Stimulated activated effector memory CD8-positive, alpha-beta T cell treated with anti-CD3 and anti-CD28 coated beads, Interleukin-12 subunit alpha, Interleukin-12 subunit beta, amount 100 ng/mL, for 72 hours (primary cell): ENCODE results near the gene AXIN1.
"Not testable (repeated sequence)": the region's sequence is repeated elsewhere in the genome, so short reads cannot be mapped to it uniquely, and the experiment has no call there.

Source experiments
- ATAC-seq: fragments of 150-1000 bp; cut with Tn5 transposase; 2 replicates; pipeline ENCODE4 v1.10.0; 2021
- DNase-seq, 2 donors: peaks; one replicate each; pipeline ENCODE4 v3.0.0; 2021 to 2022; ENCODE audit warnings: low spot score in 2 of 2
- H3K27ac Mint-ChIP-seq: one replicate; pipeline ENCODE4 v1.8.0; 2022; ENCODE audit warnings: mild to moderate bottlenecking, mixed read lengths
- H3K36me3 Mint-ChIP-seq: one replicate; pipeline ENCODE4 v1.8.0; 2022; ENCODE audit warnings: mild to moderate bottlenecking, mixed read lengths
- H3K4me1 Mint-ChIP-seq: one replicate; pipeline ENCODE4 v1.8.0; 2022; ENCODE audit warnings: mixed read lengths
- H3K4me3 Mint-ChIP-seq: one replicate; pipeline ENCODE4 v1.8.0; 2022; ENCODE audit warnings: mild to moderate bottlenecking, mixed read lengths
- H3K9me3 Mint-ChIP-seq: one replicate; pipeline ENCODE4 v1.8.0; 2022; ENCODE audit warnings: mixed read lengths

The AXIN1 gene

GRCh38 chr16:353404-354290 is 1.1 kb upstream of the AXIN1 start:
- DNase-seq (no peak), ATAC-seq (no peak)
- H3K36me3 Mint-ChIP-seq: peaks cover 25% of the 10 kb centered on the region
- H3K4me1 Mint-ChIP-seq: peaks cover 41% of the 10 kb centered on the region
- H3K9me3 Mint-ChIP-seq: no peaks in the 10 kb centered on the region
- peak overlapping the region; percentile 94 for H3K27ac Mint-ChIP-seq
- H3K4me3 Mint-ChIP-seq: peak overlapping the region; percentile 61

GRCh38 chr16:351804-352520 is 561 bp downstream of the AXIN1 start:
- no peak for DNase-seq
- Mint-ChIP-seq H3K4me1 (peaks cover 58% of the 10 kb centered on the region), H3K36me3 (peaks cover 29% of the 10 kb centered on the region), H3K9me3 (no peaks in the 10 kb centered on the region), H3K4me3 (peak overlapping the region; percentile 64), H3K27ac (peak overlapping the region; percentile 43)
- ATAC-seq: peak; percentile 29

GRCh38 chr16:350203-350602 is 2.3 kb downstream of the AXIN1 start:
- Mint-ChIP-seq H3K9me3 (no peaks in the 10 kb centered on the region), H3K27ac (no peak overlapping the region), H3K4me3 (no peak overlapping the region), H3K4me1 (peaks cover 73% of the 10 kb centered on the region), H3K36me3 (peaks cover 45% of the 10 kb centered on the region)
- ATAC-seq (no peak), DNase-seq (no peak)

- Mint-ChIP-seq H3K4me1 (peaks cover 69% of the 10 kb centered on the region), H3K36me3 (peaks cover 55% of the 10 kb centered on the region)
- peak; percentile 60 for ATAC-seq
Observed at GRCh38 chr16:349211-349610, 3.3 kb downstream of the AXIN1 start.

GRCh38 chr16:348495-348894 is 4.0 kb downstream of the AXIN1 start:
- not testable (repeated sequence) for DNase-seq, ATAC-seq, H3K9me3 Mint-ChIP-seq, H3K27ac Mint-ChIP-seq
- Mint-ChIP-seq H3K4me3 (peak overlapping the region; percentile 20), H3K4me1 (peaks cover 66% of the 10 kb centered on the region), H3K36me3 (peaks cover 63% of the 10 kb centered on the region)

More at GRCh38 chr16:349211-349610, 3.3 kb downstream of the AXIN1 start:
- Mint-ChIP-seq H3K9me3 (no peaks in the 10 kb centered on the region), H3K27ac (no peak overlapping the region), H3K4me3 (peak overlapping the region; percentile 20)
- no peak for DNase-seq

- no peaks in the 10 kb centered on the region for H3K9me3 Mint-ChIP-seq
- no peak for ATAC-seq
- peaks cover 73% of the 10 kb centered on the region for H3K36me3 Mint-ChIP-seq
- DNase-seq: no peak
- peaks cover 78% of the 10 kb centered on the region for H3K4me1 Mint-ChIP-seq
- no peak overlapping the region for H3K4me3 Mint-ChIP-seq
- H3K27ac Mint-ChIP-seq: no peak overlapping the region
Observed at GRCh38 chr16:347203-347602, 5.3 kb downstream of the AXIN1 start.

DNA sequence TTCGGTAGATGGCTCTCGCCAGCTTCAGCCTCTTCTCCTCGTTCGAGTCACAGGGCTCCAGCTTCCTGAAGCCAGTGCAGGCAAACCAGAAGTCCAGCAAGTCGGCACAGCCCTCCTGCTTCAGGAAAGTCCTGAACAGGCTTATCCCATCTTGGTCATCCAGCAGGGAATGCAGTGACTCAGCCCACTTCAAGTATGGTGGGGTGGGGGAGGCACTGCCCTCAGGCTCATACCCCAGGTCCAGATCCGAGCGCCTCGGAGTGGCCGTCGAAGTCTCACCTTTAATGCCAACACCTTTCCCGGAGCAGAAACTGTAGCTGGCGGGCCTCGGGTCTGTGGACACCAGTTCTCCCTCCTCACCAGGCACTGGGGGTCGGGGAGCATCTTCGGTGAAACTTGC is 5.9 kb downstream of the AXIN1 start:
- H3K27ac Mint-ChIP-seq: no peak overlapping the region
- peaks cover 84% of the 10 kb centered on the region for H3K4me1 Mint-ChIP-seq
- no peak for ATAC-seq
- no peak overlapping the region for H3K4me3 Mint-ChIP-seq
- peaks cover 72% of the 10 kb centered on the region for H3K36me3 Mint-ChIP-seq
- no peaks in the 10 kb centered on the region for H3K9me3 Mint-ChIP-seq
- DNase-seq: no peak

DNA sequence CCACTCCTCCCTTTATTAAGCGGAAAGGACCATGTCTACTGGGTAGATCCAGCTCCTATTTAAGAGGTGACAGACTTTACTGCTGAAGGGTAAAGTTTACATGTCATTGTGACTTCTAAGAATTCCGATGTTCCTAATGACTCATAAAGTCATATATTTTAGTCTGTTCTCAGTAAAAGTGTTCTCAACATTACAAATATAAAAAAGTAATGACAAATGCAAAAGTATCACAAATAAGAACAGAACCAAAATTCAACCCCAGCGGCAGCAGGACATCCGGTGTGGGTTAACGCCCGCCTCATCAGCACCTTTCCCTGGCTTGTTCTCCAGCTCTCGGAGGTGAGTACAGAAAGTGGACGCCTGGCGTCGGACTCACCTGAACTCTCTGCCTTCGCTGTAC is 6.8 kb downstream of the AXIN1 start:
- Mint-ChIP-seq H3K9me3 (no peaks in the 10 kb centered on the region), H3K4me3 (peak overlapping the region; percentile 55), H3K27ac (no peak overlapping the region), H3K4me1 (peaks cover 86% of the 10 kb centered on the region), H3K36me3 (peaks cover 64% of the 10 kb centered on the region)
- peak in 1 of 2 donors; percentile 78 for DNase-seq
- ATAC-seq: peak; percentile 77

- Mint-ChIP-seq H3K4me3 (no peak overlapping the region), H3K4me1 (peaks cover 77% of the 10 kb centered on the region)
Observed at GRCh38 chr16:342455-343213, 9.9 kb downstream of the AXIN1 start.

DNA sequence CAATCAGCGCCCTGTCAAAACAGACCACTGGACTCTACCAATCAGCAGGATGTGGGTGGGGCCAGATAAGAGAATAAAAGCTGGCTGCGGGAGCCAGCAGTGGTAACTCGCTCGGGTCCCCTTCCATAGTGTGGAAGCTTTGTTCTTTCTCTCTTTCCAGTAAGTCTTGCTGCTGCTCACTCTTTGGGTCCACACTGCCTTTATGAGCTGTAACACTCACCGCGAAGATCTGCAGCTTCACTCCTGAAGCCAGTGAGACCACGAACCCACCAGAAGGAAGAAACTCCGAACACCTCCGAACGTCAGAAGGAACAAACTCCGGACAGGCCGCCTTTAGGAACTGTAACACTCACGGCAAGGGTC is 10.6 kb downstream of the AXIN1 start:
- DNase-seq, H3K9me3 Mint-ChIP-seq, H3K4me3 Mint-ChIP-seq, ATAC-seq, H3K27ac Mint-ChIP-seq: not testable (repeated sequence)
- peaks cover 70% of the 10 kb centered on the region for H3K4me1 Mint-ChIP-seq
- H3K36me3 Mint-ChIP-seq: peaks cover 44% of the 10 kb centered on the region

More at GRCh38 chr16:342455-343213, 9.9 kb downstream of the AXIN1 start:
- ATAC-seq: no peak
- H3K27ac Mint-ChIP-seq: peak overlapping the region; percentile 20
- H3K36me3 Mint-ChIP-seq: peaks cover 48% of the 10 kb centered on the region
- H3K9me3 Mint-ChIP-seq: no peaks in the 10 kb centered on the region
- DNase-seq: no peak

- H3K36me3 Mint-ChIP-seq: peaks cover 39% of the 10 kb centered on the region
- ATAC-seq, H3K27ac Mint-ChIP-seq, H3K4me3 Mint-ChIP-seq, DNase-seq, H3K9me3 Mint-ChIP-seq: not testable (repeated sequence)
- peaks cover 67% of the 10 kb centered on the region for H3K4me1 Mint-ChIP-seq
Observed at GRCh38 chr16:341095-341973, 11.2 kb downstream of the AXIN1 start.

GRCh38 chr16:340370-341091 is 12.0 kb downstream of the AXIN1 start:
- Mint-ChIP-seq H3K9me3 (no peaks in the 10 kb centered on the region), H3K4me3 (peak overlapping the region; percentile 16), H3K27ac (peak overlapping the region; percentile 24), H3K36me3 (peaks cover 31% of the 10 kb centered on the region), H3K4me1 (peaks cover 67% of the 10 kb centered on the region)
- DNase-seq (no peak), ATAC-seq (no peak)

DNA sequence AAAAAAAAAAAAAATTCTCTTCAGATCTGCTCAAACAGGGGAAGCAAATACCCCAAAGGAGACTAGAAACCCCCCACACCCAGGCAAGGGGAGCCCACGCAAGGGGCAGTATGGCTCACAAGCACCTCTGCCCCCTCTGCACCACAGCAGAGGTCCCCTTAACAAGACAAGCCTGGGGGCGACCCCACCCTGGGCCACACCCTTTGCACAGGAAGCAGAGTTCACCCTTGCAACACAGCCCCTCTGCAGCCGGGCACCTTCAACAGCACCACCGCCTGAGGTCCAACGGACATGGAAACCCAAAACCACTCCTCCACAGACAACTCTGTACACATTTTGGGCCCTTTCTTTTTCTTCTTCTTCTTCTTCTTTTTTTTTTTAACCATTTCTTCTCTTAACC is 12.8 kb downstream of the AXIN1 start:
- no peak for DNase-seq
- Mint-ChIP-seq H3K27ac (peak overlapping the region; percentile 24), H3K9me3 (no peaks in the 10 kb centered on the region), H3K4me3 (peak overlapping the region; percentile 16), H3K36me3 (peaks cover 22% of the 10 kb centered on the region), H3K4me1 (peaks cover 67% of the 10 kb centered on the region)
- ATAC-seq: no peak
